HG03196 (cell line): ENCODE measurements around the gene CNN1.
"Not testable (repeated sequence)": the region's sequence is repeated elsewhere in the genome, so short reads cannot be mapped to it uniquely, and the experiment has no call there.

ENCODE experiments used
- ATAC-seq: cut with Tn5 transposase; IDR thresholded peaks from one replicate; pipeline ENCODE4 v1.9.1; 2021; ENCODE audit not compliant: unreplicated experiment

CNN1 gene

DNA sequence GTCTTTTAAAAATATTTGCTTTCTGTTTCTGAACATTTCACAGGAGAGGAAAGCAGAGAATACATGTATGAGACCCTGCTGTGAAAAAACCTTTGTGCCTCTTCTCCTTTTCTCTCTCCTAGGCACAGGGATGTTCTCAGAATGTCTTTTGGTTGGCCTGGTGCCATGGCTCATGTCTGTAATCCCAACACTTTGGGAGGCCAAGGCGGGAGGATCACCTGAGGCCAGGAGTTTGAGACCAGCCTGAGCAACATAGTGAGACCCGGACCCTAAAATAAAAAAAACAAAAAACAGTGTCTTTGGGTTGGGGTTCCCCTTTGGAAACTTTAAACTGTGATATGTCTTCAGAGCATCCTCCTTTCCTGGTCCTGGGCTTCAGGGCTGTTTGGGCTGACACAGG, 60.1 kb downstream of the CNN1 start:
- ATAC-seq = no peak

DNA sequence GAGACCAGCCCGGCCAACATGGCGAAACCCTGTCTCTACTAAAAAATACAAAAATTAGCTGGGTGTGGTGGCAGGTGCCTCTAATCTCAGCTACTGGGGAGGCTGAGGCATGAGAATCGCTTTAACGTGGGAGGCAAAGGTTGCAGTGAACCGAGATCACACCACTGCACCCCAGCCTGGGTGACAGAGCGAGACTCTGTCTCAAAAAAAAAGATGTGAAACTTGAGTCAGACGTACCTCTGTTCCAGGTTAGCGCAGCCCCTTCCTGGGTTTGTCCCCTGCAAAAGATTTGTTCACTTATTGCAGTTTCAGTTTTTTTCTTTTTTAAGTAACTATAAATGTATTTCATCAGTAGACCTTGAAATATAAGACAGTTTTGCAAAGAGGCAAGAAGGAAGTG, 61.1 kb downstream of the CNN1 start:
- ATAC-seq = not testable (repeated sequence)
